ENCODE data around the gene JPT1.

The JPT1 gene

GRCh38 chr17:75142236-75142971 lies 11.9 kb downstream of the JPT1 start:
- TF ChIP-seq GATA3 (IDR thresholded peaks at IDR 0.05; ENCODE audit: low read depth, low read length) (no peak), GATA2 (IDR thresholded peaks at IDR 0.05; ENCODE audit: low read depth, low read length) (no peak)

GRCh38 chr17:75138519-75138918 lies 15.8 kb downstream of the JPT1 start:
- TF ChIP-seq GATA2 (IDR thresholded peaks at IDR 0.05; ENCODE audit: low read depth, low read length) (no peak), GATA3 (IDR thresholded peaks at IDR 0.05; ENCODE audit: low read depth, low read length) (no peak)

GRCh38 chr17:75135946-75136345 lies 18.4 kb downstream of the JPT1 start:
- TF ChIP-seq GATA2 (IDR thresholded peaks at IDR 0.05; ENCODE audit: low read depth, low read length) (no peak), GATA3 (IDR thresholded peaks at IDR 0.05; ENCODE audit: low read depth, low read length) (no peak)

- TF ChIP-seq GATA3 (IDR thresholded peaks at IDR 0.05; ENCODE audit: low read depth, low read length), result no peak
- TF ChIP-seq GATA2 (IDR thresholded peaks at IDR 0.05; ENCODE audit: low read depth, low read length), result no peak
Observed at GRCh38 chr17:75135452-75135851, 18.9 kb downstream of the JPT1 start.

GRCh38 chr17:75133001-75133400 lies 21.3 kb downstream of the JPT1 start:
- TF ChIP-seq GATA3 (IDR thresholded peaks at IDR 0.05; ENCODE audit: low read depth, low read length) (no peak), GATA2 (IDR thresholded peaks at IDR 0.05; ENCODE audit: low read depth, low read length) (no peak)

- no peak for TF ChIP-seq GATA3 (IDR thresholded peaks at IDR 0.05; ENCODE audit: low read depth, low read length)
- no peak for TF ChIP-seq GATA2 (IDR thresholded peaks at IDR 0.05; ENCODE audit: low read depth, low read length)
Observed at GRCh38 chr17:75131278-75132017, 22.9 kb downstream of the JPT1 start, which contains the start of gene NT5C. Gene NT5C, minus strand, starts transcription at chr17:75131742. Its CDS starts 35 bp downstream, at chr17:75131707.

GRCh38 chr17:75130632-75131277 lies 23.6 kb downstream of the JPT1 start:
- TF ChIP-seq GATA2 (IDR thresholded peaks at IDR 0.05; ENCODE audit: low read depth, low read length) (no peak), GATA3 (IDR thresholded peaks at IDR 0.05; ENCODE audit: low read depth, low read length) (no peak)

- TF ChIP-seq GATA2 (IDR thresholded peaks at IDR 0.05; ENCODE audit: low read depth, low read length), result peak; percentile 58
- no peak for TF ChIP-seq GATA3 (IDR thresholded peaks at IDR 0.05; ENCODE audit: low read depth, low read length)
Observed at GRCh38 chr17:75130059-75130631, 24.2 kb downstream of the JPT1 start.

GRCh38 chr17:75129576-75129975 lies 24.7 kb downstream of the JPT1 start:
- TF ChIP-seq GATA3 (IDR thresholded peaks at IDR 0.05; ENCODE audit: low read depth, low read length) (no peak), GATA2 (IDR thresholded peaks at IDR 0.05; ENCODE audit: low read depth, low read length) (no peak)

GRCh38 chr17:75128694-75129505 lies 25.4 kb downstream of the JPT1 start:
- TF ChIP-seq GATA3 (IDR thresholded peaks at IDR 0.05; ENCODE audit: low read depth, low read length) (no peak), GATA2 (IDR thresholded peaks at IDR 0.05; ENCODE audit: low read depth, low read length) (no peak)

GRCh38 chr17:75126954-75127353 lies 27.4 kb downstream of the JPT1 start:
- TF ChIP-seq GATA2 (IDR thresholded peaks at IDR 0.05; ENCODE audit: low read depth, low read length), result no peak
- no peak for TF ChIP-seq GATA3 (IDR thresholded peaks at IDR 0.05; ENCODE audit: low read depth, low read length)

GRCh38 chr17:75125984-75126383 lies 28.3 kb downstream of the JPT1 start:
- TF ChIP-seq GATA3 (IDR thresholded peaks at IDR 0.05; ENCODE audit: low read depth, low read length), result no peak
- TF ChIP-seq GATA2 (IDR thresholded peaks at IDR 0.05; ENCODE audit: low read depth, low read length), result no peak

- TF ChIP-seq GATA3 (IDR thresholded peaks at IDR 0.05; ENCODE audit: low read depth, low read length), result no peak
Observed at GRCh38 chr17:75124819-75125162, 29.5 kb downstream of the JPT1 start.

All from SH-SY5Y (cell line).